Activated effector memory CD4-positive, alpha-beta T cell treated with Interleukin-2 at 50 U/mL for 16 hours (primary cell): ENCODE data around the gene SEC14L3.

Experiments
- DNase-seq: peaks from one replicate; pipeline ENCODE4 v3.0.0-alpha.2; 2020

Gene SEC14L3

DNA sequence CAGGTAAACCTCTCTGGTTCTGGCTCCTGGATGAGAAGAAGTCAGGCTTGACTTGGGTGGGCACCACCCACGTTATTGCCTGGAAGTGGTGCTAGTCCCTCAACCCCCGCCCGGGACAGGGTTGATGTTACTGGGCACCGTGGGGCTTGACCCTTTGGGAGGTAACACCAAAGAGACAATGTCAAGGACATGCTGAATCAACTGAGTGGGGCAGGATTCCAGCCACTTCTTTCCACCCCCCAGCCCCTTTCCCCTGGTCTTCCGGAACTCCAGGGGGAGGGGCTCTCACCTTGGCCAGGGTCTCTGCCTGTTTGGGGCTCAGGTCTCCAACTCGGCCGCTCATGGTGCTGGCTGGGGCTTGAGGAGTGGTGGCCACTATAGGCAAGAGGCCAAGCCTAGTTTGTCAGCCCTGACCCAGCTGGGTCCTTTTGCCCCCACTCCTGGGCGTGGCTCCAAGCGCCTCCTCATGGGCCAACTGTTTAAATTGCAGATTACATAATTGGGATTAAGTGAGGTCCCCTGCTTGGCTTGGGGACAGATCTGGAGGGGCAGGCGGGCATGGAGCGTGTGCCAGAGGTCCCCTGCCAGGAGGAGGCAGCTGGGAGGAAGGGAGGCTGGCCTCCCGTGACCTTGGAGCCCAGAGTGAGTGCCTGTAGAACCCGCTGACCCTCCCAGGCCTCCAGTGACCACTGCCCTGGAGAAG is at the start of gene SEC14L3:
Gene SEC14L3, minus strand, starts transcription at position 402 of the 703 bp plus-strand sequence. Its CDS starts 59 bp downstream, at position 343.
- no peak for DNase-seq

DNA sequence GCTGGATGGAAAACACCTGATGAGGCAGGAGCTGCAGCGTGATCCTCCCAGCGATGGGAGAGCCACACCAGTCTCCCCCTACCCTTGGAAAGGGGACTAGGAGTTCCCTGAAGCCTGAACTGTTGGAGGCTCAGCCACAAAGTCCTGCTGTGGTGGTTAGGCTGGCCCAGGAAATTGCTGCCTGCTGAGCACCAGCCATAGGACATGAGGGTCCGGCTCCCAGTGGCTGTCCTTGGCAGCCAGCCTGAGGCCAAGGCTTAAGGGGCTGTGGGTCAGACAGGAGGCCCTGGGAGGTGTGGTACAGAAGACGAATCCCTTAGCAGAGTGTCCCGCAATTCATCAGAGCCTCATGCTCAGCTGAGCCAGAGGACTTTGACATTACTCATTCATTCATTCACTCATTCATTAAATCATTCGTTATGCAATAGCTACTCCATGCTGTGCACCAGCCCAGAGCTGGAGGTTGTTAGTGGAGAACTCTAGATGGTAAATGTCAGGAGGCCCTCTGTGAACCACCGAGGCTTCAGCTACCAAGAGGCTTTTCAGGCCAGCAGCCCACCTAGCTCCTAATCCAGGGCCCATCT is 48.1 kb upstream of the SEC14L3 start:
- no peak for DNase-seq

DNA sequence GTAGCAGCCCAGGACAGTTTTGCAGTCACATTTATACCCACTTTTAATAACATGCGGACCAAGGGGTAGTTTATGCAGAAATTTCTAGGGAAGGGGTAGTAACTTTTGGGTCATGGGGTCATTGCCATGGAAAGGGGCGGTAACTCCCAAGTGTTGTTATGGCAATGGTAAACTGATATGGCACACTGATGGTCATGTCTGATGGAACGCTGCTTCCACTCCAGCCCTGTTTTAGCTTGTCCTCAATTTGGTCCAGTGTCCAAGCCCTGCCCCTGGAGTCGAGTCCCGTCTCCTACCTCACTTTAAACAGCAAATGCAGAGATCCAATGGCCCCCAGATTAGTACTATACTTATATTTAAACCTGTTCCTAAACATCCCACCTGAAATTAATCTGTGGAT is 44.9 kb upstream of the SEC14L3 start:
- DNase-seq: no peak

DNA sequence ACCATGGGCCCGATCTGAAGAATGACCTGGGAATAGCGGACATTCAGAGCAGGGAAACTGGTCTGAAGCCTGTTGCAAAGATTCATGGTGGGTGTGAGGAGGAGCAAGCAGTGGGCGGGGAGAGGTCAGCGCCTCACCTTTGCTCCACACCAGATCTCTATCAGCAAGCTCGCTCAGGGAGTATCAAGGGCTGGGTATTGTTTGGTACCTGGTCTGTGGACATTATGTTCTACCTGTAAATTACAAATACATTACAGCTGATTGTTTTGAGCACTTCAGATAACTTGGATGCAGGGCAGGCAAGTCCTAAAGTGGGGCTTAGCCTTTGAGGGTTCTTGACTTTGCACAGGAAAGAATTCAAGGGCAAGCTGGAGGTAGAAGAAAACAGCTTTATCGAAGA is 44.5 kb upstream of the SEC14L3 start:
- DNase-seq: no peak

- DNase-seq: no peak
These were observed 42.4 kb upstream of the SEC14L3 start for GRCh38 chr22:30514252-30514651.

- DNase-seq: no peak
These were observed 41.6 kb upstream of the SEC14L3 start for GRCh38 chr22:30513462-30513861.

DNA sequence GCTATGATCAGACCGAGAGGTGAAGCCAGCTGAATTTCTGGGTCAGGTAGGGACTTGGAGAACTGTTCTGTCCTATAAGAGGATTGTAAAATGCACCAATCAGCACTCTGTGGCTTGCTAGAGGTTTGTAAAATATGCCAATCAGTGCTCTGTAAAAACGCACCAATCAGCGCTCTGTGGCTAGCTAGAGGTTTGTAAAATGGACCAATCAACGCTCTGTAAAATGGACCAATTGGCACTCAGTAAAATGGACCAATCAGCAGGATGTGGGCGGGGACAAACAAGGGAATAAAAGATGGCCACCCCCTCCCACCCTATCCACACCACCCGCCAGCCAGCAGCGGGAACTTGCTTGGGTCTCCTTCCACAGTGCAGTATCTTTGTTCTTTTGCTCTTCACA is 40.1 kb upstream of the SEC14L3 start:
- DNase-seq: no peak

DNA sequence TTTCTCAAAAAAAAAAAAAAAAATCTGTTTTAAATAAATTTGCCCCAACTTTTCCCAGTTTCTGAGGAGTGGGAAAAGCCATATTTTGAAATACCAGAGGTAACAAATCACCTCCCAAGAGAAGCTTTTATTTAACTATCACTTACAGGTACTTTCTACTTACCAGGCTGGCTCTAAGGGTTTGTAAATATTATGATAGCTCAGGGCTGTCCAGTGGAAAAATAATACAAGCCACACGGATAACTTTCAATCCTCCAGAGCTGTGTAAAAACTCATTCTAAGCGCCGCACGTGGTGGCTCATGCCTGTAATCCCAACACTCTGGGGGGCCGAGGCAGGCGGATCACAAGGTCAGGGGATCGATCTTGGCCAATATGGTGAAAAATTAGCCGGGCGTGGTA is 39.3 kb upstream of the SEC14L3 start:
- no peak for DNase-seq

GRCh38 chr22:30508216-30508615 is 36.4 kb upstream of the SEC14L3 start:
- no peak for DNase-seq

- no peak for DNase-seq
These were observed 35.9 kb upstream of the SEC14L3 start for GRCh38 chr22:30507670-30508069.

DNA sequence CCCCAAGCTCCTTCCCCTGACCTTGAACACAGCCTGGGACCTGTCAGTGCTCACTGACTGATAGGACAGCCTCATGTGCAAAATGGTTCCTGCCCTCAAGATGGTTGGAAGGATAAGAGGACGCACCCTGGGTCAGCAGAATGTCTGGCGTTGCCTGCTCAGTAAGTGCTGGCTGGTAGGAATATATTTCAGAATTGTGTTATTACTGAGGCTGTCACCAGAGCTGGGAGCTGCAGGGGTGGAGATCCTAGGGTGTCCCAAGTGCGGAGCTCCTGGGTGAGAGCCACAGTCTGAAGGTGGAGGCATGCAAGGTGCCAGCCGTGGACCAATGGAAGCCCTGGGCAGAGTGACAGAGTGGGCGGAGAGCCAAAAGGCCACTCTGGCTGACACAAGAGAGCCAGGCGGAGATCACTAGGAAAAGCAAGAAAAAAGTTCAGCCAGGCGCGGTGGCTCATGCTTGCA is 34.7 kb upstream of the SEC14L3 start:
- DNase-seq: no peak

GRCh38 chr22:30503551-30503950 is 31.7 kb upstream of the SEC14L3 start:
- DNase-seq: no peak

- DNase-seq: no peak
These were observed 31.1 kb upstream of the SEC14L3 start for GRCh38 chr22:30502911-30503310.

- no peak for DNase-seq
These were observed 30.3 kb upstream of the SEC14L3 start for GRCh38 chr22:30502153-30502552.

DNA sequence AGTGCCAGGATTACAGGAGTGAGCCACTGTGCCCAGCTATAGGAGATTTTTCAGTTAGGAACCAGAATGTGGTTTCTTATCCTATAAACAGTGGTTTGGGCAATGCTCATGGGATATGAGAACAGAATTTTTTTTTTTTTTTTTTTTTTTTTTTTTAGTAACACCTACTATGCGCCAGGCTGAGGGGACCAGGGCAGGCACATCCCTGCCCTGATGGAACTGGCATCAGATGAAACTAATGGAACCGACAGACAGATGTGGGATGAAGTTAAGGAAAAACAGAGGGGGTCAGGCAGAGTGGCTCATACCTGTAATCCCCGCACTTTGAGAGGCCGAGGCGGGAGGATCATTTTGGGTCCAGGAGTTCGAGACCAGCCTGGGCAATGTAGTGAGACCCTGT is 28.8 kb upstream of the SEC14L3 start:
- DNase-seq: no peak

DNA sequence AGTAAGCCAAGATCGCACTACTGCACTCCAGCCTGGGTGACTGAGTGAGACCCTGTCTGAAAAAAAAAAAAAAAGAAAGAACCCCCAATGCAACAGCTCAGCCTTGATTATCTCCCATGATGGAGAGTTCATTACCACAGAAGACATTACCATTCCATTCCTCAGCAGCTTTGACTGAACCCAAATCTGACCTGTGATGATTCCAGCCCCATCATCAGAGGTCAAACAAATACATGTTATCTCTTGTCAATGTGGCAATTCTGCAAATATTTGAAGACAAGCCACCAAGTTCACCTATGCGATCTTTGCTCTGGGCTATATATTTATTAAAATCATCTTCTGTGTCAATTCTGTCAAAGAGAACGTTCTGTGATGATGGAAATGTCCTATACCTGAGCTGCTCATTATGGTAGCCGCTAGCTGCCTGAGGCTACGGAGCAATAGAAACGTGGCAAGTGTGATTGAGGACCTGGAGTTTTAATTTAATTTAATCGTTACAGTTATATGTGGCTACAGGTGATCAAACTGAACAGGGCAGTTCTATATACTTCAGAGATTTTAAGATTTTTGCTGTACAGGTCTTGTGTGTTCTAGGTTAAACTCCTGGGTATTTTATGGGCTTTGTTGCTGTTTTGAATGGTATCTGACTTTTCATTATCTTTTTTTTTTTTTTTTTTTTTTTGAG is 25.8 kb upstream of the SEC14L3 start:
- DNase-seq: no peak

GRCh38 chr22:30495041-30495784 is 23.4 kb upstream of the SEC14L3 start:
- no peak for DNase-seq

GRCh38 chr22:30492144-30492543 is 20.3 kb upstream of the SEC14L3 start:
- no peak for DNase-seq

- DNase-seq: no peak
These were observed 19.6 kb upstream of the SEC14L3 start for GRCh38 chr22:30491381-30491780.

- DNase-seq: no peak
These were observed 18.6 kb upstream of the SEC14L3 start for GRCh38 chr22:30490399-30490798.

- no peak for DNase-seq
These were observed 16.3 kb upstream of the SEC14L3 start for GRCh38 chr22:30488121-30488520.

GRCh38 chr22:30486661-30487115 is 14.9 kb upstream of the SEC14L3 start:
- no peak for DNase-seq

DNA sequence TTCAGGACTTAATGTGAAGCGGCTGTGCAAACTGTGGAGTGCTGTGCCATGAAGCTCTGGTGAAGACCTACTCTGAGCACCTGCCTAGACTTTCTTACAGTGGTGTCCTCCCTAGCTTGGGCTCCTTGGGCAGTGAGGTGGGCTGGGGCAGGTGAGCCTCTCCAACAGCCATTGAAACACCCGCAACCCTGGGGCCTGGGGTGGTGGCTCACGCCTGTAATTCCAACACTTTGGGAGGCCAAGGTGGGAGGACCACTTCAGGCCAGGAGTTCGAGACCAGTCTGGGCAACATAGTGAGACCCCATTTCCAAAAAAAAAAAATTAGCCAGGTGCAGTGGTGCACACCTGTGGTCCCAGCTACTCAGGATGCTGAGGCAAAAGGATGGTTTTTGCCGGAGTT is 14.3 kb upstream of the SEC14L3 start:
- DNase-seq: no peak
